Bone marrow (tissue), 2 donors: ENCODE results near the gene C16orf46.

Experiments used
- DNase-seq, 2 donors: peaks; one replicate each; lab custom pipeline; 2025; lab: John Stamatoyannopoulos, UW

The C16orf46 gene

GRCh38 chr16:81073560-81074330 lies 3.3 kb downstream of the C16orf46 start:
- no peak for DNase-seq

GRCh38 chr16:81071805-81072204 lies 5.2 kb downstream of the C16orf46 start:
- no peak for DNase-seq

- no peak for DNase-seq
Observed at GRCh38 chr16:81070979-81071378, 6.1 kb downstream of the C16orf46 start.

DNA sequence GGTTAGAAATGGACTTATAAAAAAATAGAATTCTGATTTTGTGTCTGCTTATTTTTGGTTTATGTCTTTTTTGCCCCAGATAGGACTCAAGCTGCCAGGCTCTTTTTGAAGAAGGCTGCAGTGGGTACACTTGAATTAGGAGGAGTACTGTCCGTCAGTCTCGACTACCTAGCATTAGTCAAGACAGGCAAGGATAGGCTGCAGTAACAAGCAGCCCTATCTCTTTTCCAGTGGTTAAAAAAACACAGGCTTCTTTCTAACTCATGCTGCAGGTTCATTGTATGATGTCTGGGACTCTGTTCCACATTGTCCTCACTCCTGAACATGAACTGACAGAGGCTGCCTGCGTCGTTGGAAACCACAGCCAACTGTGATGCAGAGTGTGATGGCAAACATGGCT lies 8.0 kb downstream of the C16orf46 start:
- no peak for DNase-seq

DNA sequence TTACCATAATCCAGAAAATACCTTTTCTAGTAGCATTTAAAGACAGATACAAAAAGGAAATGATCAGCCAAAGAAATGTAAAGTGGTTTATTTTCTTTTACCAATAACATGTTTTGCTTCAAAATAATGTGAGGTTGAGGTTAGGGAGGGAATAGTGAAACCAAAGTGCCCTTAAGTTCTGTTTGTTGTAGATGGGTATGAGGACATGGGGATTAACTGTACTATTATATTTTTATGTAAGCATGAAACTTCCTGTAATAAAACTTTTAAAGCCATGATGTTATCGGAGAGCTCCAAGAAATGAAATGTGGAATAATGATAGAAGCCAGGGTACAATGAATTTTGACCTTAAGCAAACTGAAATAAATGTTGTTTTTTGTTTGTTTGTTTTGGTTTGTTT lies 9.9 kb downstream of the C16orf46 start:
- no peak for DNase-seq

DNA sequence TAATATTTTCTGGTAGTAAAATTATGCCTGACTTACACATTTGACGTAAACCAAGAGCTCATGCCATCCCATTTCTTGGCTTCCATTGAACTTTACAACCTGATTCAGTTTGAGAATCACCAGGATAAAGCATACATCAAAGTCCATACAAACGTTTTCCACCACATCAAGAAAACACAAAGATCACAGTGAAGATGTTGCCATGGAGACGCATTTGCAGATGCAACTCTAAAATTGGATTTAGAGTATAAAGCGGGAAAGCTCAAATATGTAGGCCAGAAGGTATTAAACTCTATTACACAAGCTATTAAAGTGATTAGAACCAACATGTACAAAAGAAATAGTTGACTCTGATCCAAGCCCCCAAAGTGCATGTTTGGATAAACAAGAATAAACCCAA lies 10.4 kb downstream of the C16orf46 start:
- no peak for DNase-seq

GRCh38 chr16:81061871-81062608 lies 15.0 kb downstream of the C16orf46 start:
- no peak for DNase-seq

- DNase-seq = no peak
Observed at GRCh38 chr16:81061307-81061640, 15.8 kb downstream of the C16orf46 start.

- no peak for DNase-seq
Observed at GRCh38 chr16:81060576-81061306, 16.3 kb downstream of the C16orf46 start.

DNA sequence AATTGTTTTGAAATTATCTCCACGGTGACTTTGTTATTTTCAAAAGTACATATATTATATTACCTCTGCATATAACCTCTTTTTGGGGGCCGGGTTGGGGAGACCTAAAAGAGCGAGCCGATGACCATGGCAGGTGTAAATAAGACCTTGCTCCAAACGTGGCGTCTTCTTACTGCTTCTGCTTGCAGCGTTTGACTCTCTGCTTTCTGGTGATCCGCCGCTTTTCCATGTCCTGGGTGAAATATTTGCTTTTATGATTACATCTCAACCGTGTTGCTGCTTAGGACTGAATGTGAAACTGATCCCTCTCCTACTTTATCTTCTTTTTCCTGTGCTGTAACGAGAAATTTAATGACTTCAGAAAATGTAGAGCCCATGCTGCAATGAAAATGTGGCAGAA lies 23.3 kb downstream of the C16orf46 start:
- no peak for DNase-seq

DNA sequence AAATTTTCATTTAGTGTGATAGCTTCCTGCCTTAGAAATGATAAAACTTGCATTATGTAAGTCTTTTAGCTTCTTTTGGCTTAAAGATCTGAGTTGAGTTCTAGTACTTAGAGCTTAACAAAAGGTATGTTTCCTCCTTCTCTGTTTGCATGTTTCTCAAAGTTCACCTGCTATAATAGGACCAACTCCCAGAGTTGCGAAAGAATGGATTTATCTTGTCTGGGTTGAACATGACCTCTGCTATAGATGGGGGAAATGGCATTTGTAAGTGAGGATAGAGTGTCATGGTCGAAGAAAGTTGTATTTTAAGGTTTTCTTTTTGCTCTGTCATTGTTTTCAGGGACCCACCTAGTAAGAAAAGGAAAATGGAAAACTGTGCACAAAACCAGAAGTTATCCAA lies 34.2 kb downstream of the C16orf46 start:
- DNase-seq = no peak

DNA sequence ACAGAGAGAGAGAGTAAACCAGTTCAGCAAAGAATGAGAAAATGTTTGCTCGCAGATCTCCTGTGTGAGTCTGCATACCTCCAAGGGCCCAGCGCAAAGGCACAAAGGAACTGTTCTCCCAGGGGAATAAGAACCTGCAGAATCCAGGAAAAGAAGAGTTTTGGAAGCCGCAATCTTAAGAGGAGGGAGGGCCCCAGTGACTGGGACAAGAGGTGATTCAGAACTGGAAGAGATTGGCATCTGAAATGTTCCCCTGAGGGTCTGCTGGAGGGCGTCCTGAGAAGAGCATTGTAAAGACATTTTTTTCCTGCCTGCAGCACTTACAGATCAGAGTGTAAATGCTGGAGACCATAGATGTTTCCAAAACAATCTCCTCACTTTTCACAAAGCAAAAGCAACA lies 35.3 kb downstream of the C16orf46 start:
- no peak for DNase-seq

DNA sequence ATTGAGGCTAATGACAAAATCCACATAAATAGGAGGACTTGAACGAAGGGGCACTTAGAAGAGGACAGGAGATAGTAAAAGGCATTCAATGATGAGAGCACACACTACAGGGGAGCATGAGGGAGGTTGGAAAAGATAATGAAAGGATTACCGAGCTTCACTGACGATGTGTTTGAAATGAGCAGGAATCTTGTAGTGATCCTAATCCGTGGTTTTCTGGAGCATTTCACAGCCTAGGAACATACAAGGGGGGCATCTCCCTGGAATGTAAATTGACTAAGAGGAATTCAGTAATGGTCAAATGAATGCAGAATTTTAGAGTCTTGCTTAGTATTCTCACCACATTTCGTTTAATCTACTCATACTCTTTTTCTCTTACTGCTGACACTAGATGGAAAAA lies 36.2 kb downstream of the C16orf46 start:
- no peak for DNase-seq

DNA sequence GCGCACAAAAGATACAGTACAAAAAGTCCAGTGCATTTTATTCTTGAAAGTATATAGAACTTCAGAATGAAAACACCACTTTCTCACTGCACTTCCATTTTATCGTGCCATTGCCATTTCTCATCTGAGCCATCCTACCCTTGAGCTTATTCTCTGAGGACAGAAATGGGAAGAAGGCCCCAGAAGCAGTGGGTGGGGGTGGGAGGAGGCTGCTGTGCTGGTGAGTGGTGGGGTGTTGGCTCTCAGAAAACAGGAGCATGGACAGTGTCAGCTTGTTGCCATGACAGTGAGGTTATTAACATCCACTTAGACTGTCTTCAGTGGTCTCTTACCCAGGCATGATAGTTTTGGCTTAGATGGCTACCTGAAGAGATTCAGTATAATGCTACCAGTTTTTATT lies 36.9 kb downstream of the C16orf46 start:
- DNase-seq = no peak

DNA sequence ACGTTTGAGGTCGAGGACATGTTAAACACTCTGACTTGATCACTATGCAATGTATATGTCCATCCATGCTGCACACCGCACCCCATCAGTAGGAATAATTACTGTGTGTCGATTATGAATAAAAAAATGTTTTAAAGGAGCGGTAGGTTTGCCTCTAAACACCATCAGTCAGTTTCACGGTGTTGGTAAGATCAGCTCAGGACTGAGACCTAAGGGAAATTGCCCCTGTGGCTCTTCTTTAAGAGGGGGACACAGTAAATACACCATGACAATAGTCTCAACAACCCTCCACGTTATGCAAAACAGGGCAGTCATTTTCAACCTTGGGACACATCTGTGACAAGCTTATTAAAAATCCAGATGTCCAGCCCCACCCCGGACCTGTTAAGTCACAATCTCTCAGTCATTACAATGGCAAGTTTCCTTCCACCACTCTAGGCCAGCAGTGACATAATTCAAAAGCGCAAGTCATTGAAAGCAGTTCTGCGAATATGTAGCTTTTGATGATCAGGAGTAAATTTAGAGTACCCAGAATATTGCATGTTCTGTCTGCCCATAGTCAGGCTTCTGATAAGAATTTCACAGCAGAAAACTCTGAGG lies 40.2 kb downstream of the C16orf46 start:
- no peak for DNase-seq

DNA sequence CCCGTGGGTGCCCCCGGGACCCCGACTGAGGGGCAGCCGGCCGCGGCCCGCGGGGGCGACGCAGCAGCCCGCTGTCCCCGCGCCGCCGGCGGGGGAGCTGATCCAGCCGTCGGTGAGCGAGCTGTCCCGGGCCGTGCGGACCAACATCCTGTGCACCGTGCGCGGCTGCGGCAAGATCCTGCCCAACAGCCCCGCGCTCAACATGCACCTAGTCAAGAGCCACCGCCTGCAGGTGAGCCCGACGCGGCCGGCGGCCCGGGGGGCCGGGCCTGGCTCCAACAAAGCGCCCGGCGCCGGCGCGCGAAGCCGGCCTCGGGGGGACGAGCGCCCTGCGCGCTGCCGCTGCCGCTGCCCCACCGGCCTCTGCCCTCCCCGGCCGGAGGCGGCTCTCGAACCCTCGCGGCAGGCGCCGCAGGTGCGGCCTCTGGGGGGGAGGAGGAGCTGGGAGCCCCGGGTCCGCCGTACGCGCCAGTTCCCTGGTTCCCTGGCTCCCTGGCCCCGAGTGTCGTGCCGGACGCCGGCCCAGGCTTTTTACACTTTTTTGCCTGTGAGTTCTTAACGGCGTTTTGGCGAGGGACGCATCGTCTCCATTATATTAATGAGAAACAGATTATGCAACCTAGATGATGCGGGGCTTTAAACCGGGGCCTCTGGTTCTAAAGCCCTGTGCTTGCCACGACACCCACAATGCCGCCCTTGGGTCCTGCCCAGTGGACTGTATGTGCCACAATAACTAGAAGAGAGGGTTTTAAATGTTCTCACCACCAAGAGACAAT lies 40.9 kb downstream of the C16orf46 start:
- DNase-seq = peak in 1 of 2 donors; percentile 44

- peak; percentile 11 to 55 for DNase-seq
Observed at GRCh38 chr16:81035398-81035974, 41.6 kb downstream of the C16orf46 start, which contains the start of gene ATMIN. ATMIN (plus strand) TSS chr16:81035842; CDS start chr16:81035871, 29 bp downstream.

DNA sequence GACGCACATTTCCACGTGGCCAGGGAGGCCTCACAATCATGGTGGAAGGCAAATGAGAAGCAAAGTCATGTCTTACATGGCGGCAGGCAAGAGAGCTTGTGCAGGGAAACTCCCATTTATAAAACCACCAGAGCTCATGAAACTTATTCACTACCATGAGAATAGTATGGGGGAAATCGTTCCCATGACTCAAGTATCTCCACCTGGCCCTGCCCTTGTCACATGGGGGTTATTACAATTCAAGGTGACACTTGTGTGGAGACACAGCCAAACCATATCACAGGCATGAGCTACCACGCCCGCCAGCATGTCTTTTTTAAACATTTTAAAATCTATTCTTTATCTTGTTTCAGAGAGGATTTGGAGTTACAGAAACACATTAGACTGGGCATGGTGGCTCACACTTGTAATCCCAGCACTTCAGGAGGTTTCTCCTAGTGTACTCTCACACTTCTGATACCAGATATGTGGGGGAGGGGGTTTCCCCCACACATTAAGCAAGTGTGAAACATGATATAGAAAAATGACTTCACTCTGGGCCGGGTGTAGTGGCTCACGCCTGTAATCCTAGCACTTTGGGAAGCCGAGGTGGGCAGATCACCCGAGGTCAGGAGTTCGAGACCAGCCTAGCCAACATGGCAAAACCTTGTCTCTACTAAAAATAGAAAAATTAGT lies 47.0 kb downstream of the C16orf46 start:
- DNase-seq = no peak

DNA sequence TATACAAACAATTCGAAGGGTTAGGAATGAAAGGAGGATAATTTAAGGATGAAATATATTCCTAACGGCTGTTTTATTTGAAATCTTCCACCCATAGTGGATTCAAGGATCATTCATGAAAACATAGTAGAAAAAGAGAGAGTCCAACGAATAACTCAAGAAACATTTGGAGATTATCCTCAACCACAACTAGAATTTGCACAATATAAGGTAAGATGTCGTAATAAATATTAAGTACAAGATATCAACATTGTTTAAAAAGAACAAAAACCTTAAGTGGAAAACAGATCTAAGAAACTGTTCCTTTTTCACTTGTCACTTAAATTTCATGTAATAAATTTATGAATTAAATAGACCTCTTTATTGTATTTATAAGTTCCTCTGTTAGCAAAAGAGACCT lies 50.6 kb downstream of the C16orf46 start:
- no peak for DNase-seq

DNA sequence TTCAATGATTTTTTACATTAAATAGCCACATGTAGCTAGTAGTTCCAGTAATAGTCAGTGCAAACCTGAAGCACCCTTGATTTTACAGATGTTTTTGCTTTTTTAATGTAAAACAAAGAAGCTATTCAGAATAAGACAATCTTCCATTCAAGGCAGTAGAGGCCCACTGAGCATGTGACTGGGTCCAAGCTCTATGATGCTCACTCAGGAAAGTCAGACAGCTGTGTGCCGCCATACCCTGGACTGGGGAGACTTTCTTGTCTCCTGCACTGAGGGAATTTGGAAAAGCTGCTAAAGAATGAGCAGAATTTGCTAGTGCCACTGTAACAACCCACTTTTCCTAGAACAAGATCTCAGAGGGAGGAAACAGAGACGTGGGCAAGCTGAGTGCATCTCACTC lies 58.5 kb downstream of the C16orf46 start:
- no peak for DNase-seq

GRCh38 chr16:81014672-81015071 lies 62.4 kb downstream of the C16orf46 start:
- DNase-seq = no peak
